GM23248 (cell line): ENCODE results near the gene LCA5L. TPM values are rescaled to one million over a fixed set of nuclear protein-coding genes. Genes with fewer than 3 reads are reported as not detected.

ENCODE experiments used
- DNase-seq: peaks from one replicate; pipeline ENCODE4 v3.0.0-alpha.2; 2015
- H2AFZ ChIP-seq: fragments of 200-600 bp; sonication (generic); 2 replicates; pipeline ENCODE4 v1.6.1; 2016; ENCODE audit warnings: antibody characterized with exemption
- H3F3A ChIP-seq: fragments of 200-600 bp; sonication (generic); 2 replicates; pipeline ENCODE4 v1.6.1; 2016; ENCODE audit warnings: mild to moderate bottlenecking, antibody characterized with exemption, mixed run types; ENCODE audit not compliant: insufficient read depth
- H3K27ac ChIP-seq: fragments of 200-600 bp; sonication (generic); 2 replicates; pipeline ENCODE4 v1.5.1; 2016; ENCODE audit warnings: mild to moderate bottlenecking
- H3K27me3 ChIP-seq: fragments of 200-600 bp; sonication (generic); replicated peaks from 2 replicates; pipeline ENCODE4 v1.6.1; 2016; ENCODE audit warnings: mild to moderate bottlenecking; ENCODE audit not compliant: insufficient read depth
- H3K36me3 ChIP-seq: fragments of 200-600 bp; sonication (generic); 2 replicates; pipeline ENCODE4 v1.6.1; 2016; ENCODE audit warnings: low read depth, mild to moderate bottlenecking
- H3K4me1 ChIP-seq: fragments of 200-600 bp; sonication (generic); 2 replicates; pipeline ENCODE4 v1.6.1; 2016; ENCODE audit warnings: mild to moderate bottlenecking; ENCODE audit not compliant: insufficient read depth
- H3K4me2 ChIP-seq: fragments of 200-600 bp; sonication (generic); one replicate; pipeline ENCODE4 v1.6.1; 2016; ENCODE audit warnings: mild to moderate bottlenecking; ENCODE audit not compliant: unreplicated experiment
- H3K4me3 ChIP-seq: fragments of 200-600 bp; sonication (generic); 2 replicates; pipeline ENCODE4 v1.5.1; 2016; ENCODE audit warnings: mild to moderate bottlenecking
- H3K79me2 ChIP-seq: fragments of 200-600 bp; sonication (generic); 2 replicates; pipeline ENCODE4 v1.6.1; 2016; ENCODE audit warnings: mild to moderate bottlenecking; ENCODE audit not compliant: insufficient read depth
- H3K9ac ChIP-seq: fragments of 200-600 bp; sonication (generic); 2 replicates; pipeline ENCODE4 v1.6.1; 2016; ENCODE audit warnings: mild to moderate bottlenecking
- H3K9me2 ChIP-seq: fragments of 200-600 bp; sonication (generic); 2 replicates; pipeline ENCODE4 v1.6.1; 2016; ENCODE audit warnings: mixed run types, mild to moderate bottlenecking, moderate library complexity; ENCODE audit not compliant: insufficient read depth
- H3K9me3 ChIP-seq: fragments of 200-600 bp; sonication (generic); one replicate; pipeline ENCODE4 v1.6.1; 2017; ENCODE audit warnings: low read depth
- H4K20me1 ChIP-seq: fragments of 200-600 bp; sonication (generic); 2 replicates; pipeline ENCODE4 v1.6.0; 2016; ENCODE audit not compliant: insufficient read depth
- EZH2 ChIP-seq: fragments of 200-600 bp; sonication (generic); IDR thresholded peaks from 2 replicates; pipeline ENCODE4 v1.6.1; 2018; ENCODE audit warnings: antibody characterized with exemption, mild to moderate bottlenecking; ENCODE audit not compliant: insufficient read depth, poor library complexity, severe bottlenecking
- EZH2phosphoT487 ChIP-seq: fragments of 200-600 bp; sonication (generic); IDR thresholded peaks from 2 replicates; pipeline ENCODE4 v1.6.1; 2018; ENCODE audit warnings: antibody characterized with exemption, moderate library complexity, mild to moderate bottlenecking, low read depth; ENCODE audit not compliant: insufficient read depth
- WGBS, 2 experiments: methylation state at CpG; one replicate each; pipeline ENCODE4 v1.1.6; 2015 to 2017; ENCODE audit warnings: low lambda C conversion rate in 2 of 2, low coverage in 1 of 2; ENCODE audit errors: missing lambda C conversion rate in 2 of 2; 5-methylcytosine and 5-hydroxymethylcytosine counted together
- in situ Hi-C: fragments of 300-500 bp; cut with MboI; formaldehyde crosslinking; loops from 2 replicates; pipeline ENCODE4 v1.15.0; 2020
- polyA plus RNA-seq: library from polyadenylated mRNA; unstranded; fragments of >200 nt; fragmentation: Nextera tagmentation; extraction: Ambion mirVana; gene quantifications from 2 replicates; pipeline ENCODE4 v1.2.1, GENCODE V29; 2016
- total RNA-seq: library from RNA; depleted of rRNA; stranded (reverse); fragments of >200 nt; shearing (Covaris generic); gene quantifications from 2 replicates; pipeline ENCODE4 v1.2.3, GENCODE V29; 2014

LCA5L gene
- total and polyA plus RNA-seq, 2 experiments from 2014 or later, result 1.1 to 3.0 TPM

- H2AFZ ChIP-seq, result no peak overlapping the region
- no peaks in the 10 kb centered on the region for H3F3A ChIP-seq
- H3K79me2 ChIP-seq, result no peaks in the 10 kb centered on the region
- in situ Hi-C loops, result no loop called here
- no peaks in the 10 kb centered on the region for H4K20me1 ChIP-seq
- H3K4me2 ChIP-seq, result no peak overlapping the region
- H3K27ac ChIP-seq, result no peak overlapping the region
- H3K9me3 ChIP-seq, result no peaks in the 10 kb centered on the region
- H3K4me1 ChIP-seq, result no peaks in the 10 kb centered on the region
- H3K9me2 ChIP-seq, result no peaks in the 10 kb centered on the region
- no peak for DNase-seq
- TF ChIP-seq EZH2phosphoT487 (no peak), EZH2 (no peak)
- H3K4me3 ChIP-seq, result no peak overlapping the region
- H3K36me3 ChIP-seq, result no peaks in the 10 kb centered on the region
- no peaks in the 10 kb centered on the region for H3K27me3 ChIP-seq
- H3K9ac ChIP-seq, result no peak overlapping the region
Measured at GRCh38 chr21:39466584-39466983, 21.0 kb upstream of the LCA5L start.

- no peak for DNase-seq
- Histone ChIP-seq H3K36me3 (no peaks in the 10 kb centered on the region), H3F3A (no peaks in the 10 kb centered on the region)
Measured at GRCh38 chr21:39463308-39463707, 17.7 kb upstream of the LCA5L start.

GRCh38 chr21:39461419-39461818 is 15.8 kb upstream of the LCA5L start:
- no peak overlapping the region for H3K4me2 ChIP-seq
- no peaks in the 10 kb centered on the region for H3F3A ChIP-seq
- no peaks in the 10 kb centered on the region for H3K36me3 ChIP-seq
- 86 to 96% methylated on average over 3 of the region's 3 CpGs for WGBS, 2 experiments
- H2AFZ ChIP-seq, result no peak overlapping the region
- H3K27ac ChIP-seq, result no peak overlapping the region
- no peak overlapping the region for H3K9ac ChIP-seq
- H4K20me1 ChIP-seq, result no peaks in the 10 kb centered on the region
- no peaks in the 10 kb centered on the region for H3K9me3 ChIP-seq
- H3K9me2 ChIP-seq, result no peaks in the 10 kb centered on the region
- no peaks in the 10 kb centered on the region for H3K79me2 ChIP-seq
- DNase-seq, result no peak
- TF ChIP-seq EZH2phosphoT487, result no peak
- no peak for TF ChIP-seq EZH2
- in situ Hi-C loops, result no loop called here
- no peaks in the 10 kb centered on the region for H3K4me1 ChIP-seq
- H3K4me3 ChIP-seq, result no peak overlapping the region
- no peaks in the 10 kb centered on the region for H3K27me3 ChIP-seq

More at GRCh38 chr21:39463308-39463707, 17.7 kb upstream of the LCA5L start:
- Histone ChIP-seq H3K4me2 (no peak overlapping the region), H4K20me1 (no peaks in the 10 kb centered on the region), H3K9me3 (no peaks in the 10 kb centered on the region), H3K4me3 (no peak overlapping the region), H2AFZ (no peak overlapping the region), H3K4me1 (no peaks in the 10 kb centered on the region), H3K9me2 (no peaks in the 10 kb centered on the region), H3K9ac (no peak overlapping the region), H3K27ac (no peak overlapping the region), H3K79me2 (no peaks in the 10 kb centered on the region), H3K27me3 (no peaks in the 10 kb centered on the region)
- 85 to 88% methylated on average over 3 of the region's 3 CpGs for WGBS, 2 experiments
- in situ Hi-C loops, result no loop called here
- TF ChIP-seq EZH2 (no peak), EZH2phosphoT487 (no peak)

GRCh38 chr21:39456665-39457064 is 11.1 kb upstream of the LCA5L start:
- WGBS, 2 experiments, result 88% methylated on average over 3 of the region's 3 CpGs
- TF ChIP-seq EZH2phosphoT487, result no peak
- Histone ChIP-seq H3K4me2 (no peak overlapping the region), H3K9ac (no peak overlapping the region), H3K4me1 (peaks cover 13% of the 10 kb centered on the region; the same call in 1 of the 2 replicates), H3K9me3 (no peaks in the 10 kb centered on the region), H4K20me1 (no peaks in the 10 kb centered on the region), H3F3A (no peaks in the 10 kb centered on the region; the same call in 1 of the 2 replicates), H3K27ac (no peak overlapping the region), H3K79me2 (no peaks in the 10 kb centered on the region), H3K36me3 (no peaks in the 10 kb centered on the region), H2AFZ (no peak overlapping the region), H3K4me3 (no peak overlapping the region), H3K27me3 (no peaks in the 10 kb centered on the region), H3K9me2 (no peaks in the 10 kb centered on the region)
- in situ Hi-C loops, result no loop called here
- DNase-seq, result peak; percentile 8
